ENCODE results near the gene TAGLN. TPM values are rescaled to one million over a fixed set of nuclear protein-coding genes. Genes with fewer than 3 reads are reported as not detected.

TAGLN gene
- total RNA-seq, 1 donor from 2014 or later, result 97.9 TPM

- no peaks in the 10 kb centered on the region for H3K27me3 Mint-ChIP-seq
- no peak for DNase-seq (ENCODE audit: extremely low spot score, unreplicated experiment)
- H3K9me3 Mint-ChIP-seq, result no peaks in the 10 kb centered on the region
- H3K36me3 Mint-ChIP-seq, result peaks cover 9% of the 10 kb centered on the region
- peaks cover 24% of the 10 kb centered on the region for H3K4me1 Mint-ChIP-seq (ENCODE audit: unreplicated experiment)
- TF ChIP-seq CTCF (conservative IDR thresholded peaks at IDR 0.05), result no peak
- H3K4me3 Mint-ChIP-seq, result no peak overlapping the region
- H3K27ac Mint-ChIP-seq, result no peak overlapping the region
Measured at GRCh38 chr11:117225553-117226170, 26.5 kb downstream of the TAGLN start.

- H3K9me3 Mint-ChIP-seq, result no peaks in the 10 kb centered on the region
- no peaks in the 10 kb centered on the region for H3K27me3 Mint-ChIP-seq
- DNase-seq (ENCODE audit: extremely low spot score, unreplicated experiment), result no peak
- TF ChIP-seq CTCF (conservative IDR thresholded peaks at IDR 0.05), result peak; percentile 94
- H3K27ac Mint-ChIP-seq, result peak overlapping the region; percentile 59
- peak overlapping the region; percentile 53 for H3K4me3 Mint-ChIP-seq
- peaks cover 9% of the 10 kb centered on the region for H3K36me3 Mint-ChIP-seq
- H3K4me1 Mint-ChIP-seq (ENCODE audit: unreplicated experiment), result peaks cover 30% of the 10 kb centered on the region
Measured at GRCh38 chr11:117226388-117227385, 27.5 kb downstream of the TAGLN start.

- DNase-seq (ENCODE audit: extremely low spot score, unreplicated experiment), result no peak
- no peak for TF ChIP-seq CTCF (conservative IDR thresholded peaks at IDR 0.05)
- peak overlapping the region; percentile 22 for H3K4me3 Mint-ChIP-seq
- H3K9me3 Mint-ChIP-seq, result no peaks in the 10 kb centered on the region
- H3K4me1 Mint-ChIP-seq (ENCODE audit: unreplicated experiment), result peaks cover 22% of the 10 kb centered on the region
- peaks cover 4% of the 10 kb centered on the region for H3K36me3 Mint-ChIP-seq
- H3K27ac Mint-ChIP-seq, result no peak overlapping the region
- H3K27me3 Mint-ChIP-seq, result no peaks in the 10 kb centered on the region
Measured at GRCh38 chr11:117228091-117228490, 28.9 kb downstream of the TAGLN start.

- H3K4me1 Mint-ChIP-seq (ENCODE audit: unreplicated experiment), result peaks cover 35% of the 10 kb centered on the region
- no peak for TF ChIP-seq CTCF (conservative IDR thresholded peaks at IDR 0.05)
- DNase-seq (ENCODE audit: extremely low spot score, unreplicated experiment), result no peak
- no peaks in the 10 kb centered on the region for H3K9me3 Mint-ChIP-seq
- H3K36me3 Mint-ChIP-seq, result peaks cover 4% of the 10 kb centered on the region
- peak overlapping the region; percentile 100 for H3K4me3 Mint-ChIP-seq
- H3K27ac Mint-ChIP-seq, result no peak overlapping the region
- H3K27me3 Mint-ChIP-seq, result no peaks in the 10 kb centered on the region
Measured at GRCh38 chr11:117229411-117229810, 30.2 kb downstream of the TAGLN start.

- H3K4me1 Mint-ChIP-seq (ENCODE audit: unreplicated experiment), result peaks cover 35% of the 10 kb centered on the region
- no peaks in the 10 kb centered on the region for H3K9me3 Mint-ChIP-seq
- peak overlapping the region; percentile 100 for H3K4me3 Mint-ChIP-seq
- TF ChIP-seq CTCF (conservative IDR thresholded peaks at IDR 0.05), result no peak
- no peak overlapping the region for H3K27ac Mint-ChIP-seq
- no peak for DNase-seq (ENCODE audit: extremely low spot score, unreplicated experiment)
- H3K36me3 Mint-ChIP-seq, result peaks cover 4% of the 10 kb centered on the region
- H3K27me3 Mint-ChIP-seq, result no peaks in the 10 kb centered on the region
Measured at GRCh38 chr11:117229931-117230285, 30.7 kb downstream of the TAGLN start.
